AG10803 (cell line): ENCODE data around the gene DNAAF3.

Experiments used
- DNase-seq: peaks from one replicate; pipeline ENCODE4 v3.0.0; 2010; ENCODE audit warnings: low read depth
- H3K4me3 ChIP-seq: 2 replicates; pipeline ENCODE4 v1.5.1; 2011; ENCODE audit warnings: mild to moderate bottlenecking, low read length, control low read depth
- TF ChIP-seq, protein P1 (sequence below): conservative IDR thresholded peaks from 2 replicates; pipeline ENCODE4 v1.5.1; 2011; ENCODE audit warnings: mild to moderate bottlenecking, low read length, control low read depth, inconsistent platforms

The DNAAF3 gene

DNA sequence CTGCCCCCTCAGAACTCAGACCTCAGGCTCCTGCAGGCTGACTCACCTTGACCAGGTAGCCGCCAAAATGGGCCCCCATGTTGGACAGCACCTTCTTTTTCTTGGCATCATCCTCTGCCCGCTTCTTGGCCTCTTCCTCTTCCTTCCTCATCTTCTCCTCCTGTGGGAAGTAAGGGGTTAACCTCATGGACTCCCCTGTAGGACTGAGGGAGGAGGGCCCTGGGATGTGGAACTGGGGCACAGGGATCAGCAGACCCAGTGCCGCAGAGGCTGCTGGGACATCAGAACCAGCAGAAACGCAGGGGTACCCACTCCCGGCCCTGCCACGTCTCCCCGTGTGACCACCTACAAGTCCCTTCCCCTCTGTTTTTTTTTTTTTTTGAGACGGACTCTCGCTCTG is 28.5 kb downstream of the DNAAF3 start:
- no peak for DNase-seq
- TF ChIP-seq, protein P1, sequence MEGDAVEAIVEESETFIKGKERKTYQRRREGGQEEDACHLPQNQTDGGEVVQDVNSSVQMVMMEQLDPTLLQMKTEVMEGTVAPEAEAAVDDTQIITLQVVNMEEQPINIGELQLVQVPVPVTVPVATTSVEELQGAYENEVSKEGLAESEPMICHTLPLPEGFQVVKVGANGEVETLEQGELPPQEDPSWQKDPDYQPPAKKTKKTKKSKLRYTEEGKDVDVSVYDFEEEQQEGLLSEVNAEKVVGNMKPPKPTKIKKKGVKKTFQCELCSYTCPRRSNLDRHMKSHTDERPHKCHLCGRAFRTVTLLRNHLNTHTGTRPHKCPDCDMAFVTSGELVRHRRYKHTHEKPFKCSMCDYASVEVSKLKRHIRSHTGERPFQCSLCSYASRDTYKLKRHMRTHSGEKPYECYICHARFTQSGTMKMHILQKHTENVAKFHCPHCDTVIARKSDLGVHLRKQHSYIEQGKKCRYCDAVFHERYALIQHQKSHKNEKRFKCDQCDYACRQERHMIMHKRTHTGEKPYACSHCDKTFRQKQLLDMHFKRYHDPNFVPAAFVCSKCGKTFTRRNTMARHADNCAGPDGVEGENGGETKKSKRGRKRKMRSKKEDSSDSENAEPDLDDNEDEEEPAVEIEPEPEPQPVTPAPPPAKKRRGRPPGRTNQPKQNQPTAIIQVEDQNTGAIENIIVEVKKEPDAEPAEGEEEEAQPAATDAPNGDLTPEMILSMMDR: no peak
- no peak overlapping the region for H3K4me3 ChIP-seq

DNA sequence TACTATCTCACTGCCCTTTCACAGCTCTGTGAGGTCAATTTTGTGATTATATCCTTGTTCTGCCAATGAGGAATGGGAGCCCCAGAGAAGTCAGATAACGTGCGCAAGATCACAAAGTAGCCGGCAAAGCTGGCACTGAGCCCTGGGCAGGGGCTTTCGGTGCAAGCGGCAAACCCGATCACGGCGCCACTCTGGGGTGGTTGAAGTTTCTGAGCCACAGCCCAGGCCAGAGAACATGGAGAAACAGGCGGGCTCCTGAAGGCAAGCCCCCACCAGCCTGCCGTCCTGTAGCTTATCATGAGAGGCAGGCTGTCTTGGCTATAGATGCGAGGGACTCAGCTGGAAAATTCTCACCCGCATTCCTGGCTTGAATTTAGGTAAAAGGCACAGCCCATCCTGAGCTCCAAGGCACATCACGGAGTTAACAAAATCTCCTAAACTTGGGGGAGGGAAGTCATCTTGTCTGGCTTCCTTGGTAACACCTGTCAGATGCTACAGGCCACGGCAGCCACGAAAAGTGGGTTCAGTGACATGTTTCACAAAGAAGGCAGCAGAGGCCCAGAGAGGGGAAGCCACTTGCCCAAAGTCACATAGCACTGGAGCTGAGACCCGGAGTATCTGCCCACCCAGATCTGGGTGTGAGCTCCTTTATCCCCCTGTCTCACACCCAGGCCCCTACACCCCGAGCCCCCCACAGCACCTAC is 29.9 kb downstream of the DNAAF3 start:
- no peak for DNase-seq
- TF ChIP-seq, protein P1: no peak
- no peak overlapping the region for H3K4me3 ChIP-seq

- TF ChIP-seq, protein P1: no peak
- no peak overlapping the region for H3K4me3 ChIP-seq
- no peak for DNase-seq
Observed at GRCh38 chr19:55134736-55135135, 31.7 kb downstream of the DNAAF3 start.

DNA sequence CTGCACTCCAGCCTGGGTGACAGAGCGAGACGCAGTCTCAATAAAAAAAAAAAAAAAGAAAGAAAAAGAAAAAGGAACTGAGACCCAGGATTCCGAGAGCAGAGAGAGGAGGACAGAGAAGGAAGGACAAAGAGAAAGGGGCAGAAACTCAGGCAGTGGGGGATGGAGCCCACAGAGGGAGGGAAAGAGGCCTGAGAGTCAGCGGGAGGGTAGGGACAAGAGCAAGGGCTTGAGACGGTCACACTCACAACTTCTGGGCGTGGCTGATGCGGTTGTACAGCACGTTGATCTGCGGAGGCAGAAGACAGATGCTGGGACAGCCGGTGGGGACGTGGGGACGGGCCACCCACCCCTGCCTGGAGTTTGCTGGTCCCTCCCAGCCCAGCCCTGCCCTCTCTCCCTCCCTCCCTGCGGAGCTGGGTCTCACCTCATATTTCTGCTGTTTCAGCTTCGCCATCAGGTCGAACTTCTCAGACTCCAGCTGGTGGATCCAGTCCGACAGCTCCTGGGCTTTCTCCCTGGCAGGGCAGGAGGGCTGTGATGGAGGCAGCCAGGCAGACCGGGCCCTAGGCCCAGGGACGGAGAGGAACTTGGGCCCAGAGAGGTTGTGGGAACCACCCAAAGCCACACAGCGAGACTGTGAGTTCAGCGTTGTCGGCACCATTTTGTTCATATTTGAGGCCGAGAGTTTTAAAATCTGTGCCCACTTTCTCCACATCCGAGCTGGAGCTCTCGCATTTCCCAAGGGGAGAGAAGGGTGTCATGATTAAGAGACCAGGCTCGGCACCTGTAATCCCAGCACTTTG is 32.6 kb downstream of the DNAAF3 start:
- no peak overlapping the region for H3K4me3 ChIP-seq
- no peak for DNase-seq
- TF ChIP-seq, protein P1: no peak

GRCh38 chr19:55132453-55133129 is 33.8 kb downstream of the DNAAF3 start:
- no peak overlapping the region for H3K4me3 ChIP-seq
- TF ChIP-seq, protein P1: peak; percentile 11; the same call in 1 of the 2 replicates
- no peak for DNase-seq

DNA sequence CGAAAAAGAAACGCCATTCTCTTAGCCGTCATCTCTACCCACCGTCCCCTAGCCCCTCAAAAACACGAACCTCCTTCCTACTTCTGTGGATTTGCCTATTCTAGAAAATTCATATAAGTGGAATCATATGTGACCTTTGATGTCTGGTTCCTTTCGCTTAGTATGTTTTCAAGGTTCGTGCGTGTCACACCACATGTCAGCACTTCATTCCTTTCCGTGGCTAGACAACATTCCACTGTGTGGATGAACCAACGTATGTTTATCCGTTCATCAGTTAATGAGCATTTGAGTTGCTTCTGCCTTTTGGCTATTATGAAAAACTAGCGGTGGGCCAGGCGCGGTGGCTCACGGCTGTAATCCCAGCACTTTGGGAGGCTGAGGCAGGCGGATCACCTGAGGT is 35.0 kb downstream of the DNAAF3 start:
- DNase-seq: peak; percentile 71
- H3K4me3 ChIP-seq: no peak overlapping the region
- TF ChIP-seq, protein P1: no peak
